K562 (cell line): Measurements from ENCODE around the gene SEMA6B. TPM values are rescaled to one million over a fixed set of nuclear protein-coding genes. Genes with fewer than 3 reads are reported as not detected.

Source experiments
- DNMT1 ChIP-seq: fragments of 450-650 bp; IDR thresholded peaks from 2 replicates; pipeline ENCODE4 v1.6.1; 2016; ENCODE audit warnings: antibody characterized with exemption, mild to moderate bottlenecking
- FIP1L1 ChIP-seq: fragments of 200-400 bp; formaldehyde crosslinking; IDR thresholded peaks from 2 replicates; pipeline ENCODE4 v1.6.1; 2018; ENCODE audit warnings: mild to moderate bottlenecking, low read depth, low read length; ENCODE audit not compliant: poor library complexity, severe bottlenecking
- MAFK ChIP-seq: IDR thresholded peaks from 2 replicates; pipeline ENCODE4 v1.6.1; 2011; ENCODE audit warnings: low read length, improper control_type of control experiment
- MYC ChIP-seq, 2 experiments: fragments of 250-450 bp in 1 of 2; sonication (Bioruptor Pico) in 1 of 2; IDR thresholded peaks; 2 replicates each; pipeline versions ENCODE4 v1.5.1 to v1.6.1; 2012 to 2021; ENCODE audit warnings: low read depth in 2 of 2, borderline replicate concordance in 1 of 2, improper control_type of control experiment in 1 of 2, low read length in 1 of 2, mild to moderate bottlenecking in 1 of 2, moderate library complexity in 1 of 2
- PCBP1 ChIP-seq: fragments of 200-400 bp; formaldehyde crosslinking; IDR thresholded peaks from 2 replicates; pipeline ENCODE4 v1.6.1; 2018; ENCODE audit warnings: mild to moderate bottlenecking, low read depth, low read length; ENCODE audit not compliant: poor library complexity, severe bottlenecking
- RCOR1 ChIP-seq, 2 experiments: IDR thresholded peaks; 2 replicates each; pipeline ENCODE4 v1.6.1; 2012; ENCODE audit warnings: low read depth in 2 of 2, low read length in 2 of 2, borderline replicate concordance in 1 of 2, improper control_type of control experiment in 1 of 2
- ZFP36 ChIP-seq: fragments of 150-350 bp; IDR thresholded peaks from 2 replicates; pipeline ENCODE4 v1.6.1; 2018; ENCODE audit warnings: low read length, low read depth; ENCODE audit not compliant: partially characterized antibody
- polyA plus RNA-seq, 8 experiments: library from polyadenylated mRNA; depleted of rRNA in 4 of 8; stranded (reverse) in 5 of 8; unstranded in 3 of 8; fragments of >200 nt; fragmentation: Nextera tagmentation in 2 of 8; fragmentation: Illumina TruSeq in 1 of 8; extraction: Ambion mirVana in 2 of 8; extraction: Trizol in 1 of 8; gene quantifications; 2 replicates each; pipeline versions ENCODE4 v1.2.1 to v1.2.3, GENCODE V29; 2011 to 2014; ENCODE audit warnings: inconsistent platforms in 1 of 8, missing spikeins in 1 of 8
- total RNA-seq, 7 experiments: library from RNA; depleted of rRNA in 6 of 7; stranded (reverse); fragments of >200 nt in 6 of 7; fragmentation: Illumina TruSeq in 2 of 7; extraction: Trizol in 2 of 7; gene quantifications; 2 replicates each; pipeline versions ENCODE4 v1.2.1 to v1.2.3, GENCODE V29; 2011 to 2021; ENCODE audit warnings: low replicate concordance in 1 of 7
- TF ChIP-seq, protein P1 (sequence below), 2 experiments: IDR thresholded peaks; 2 replicates each; pipeline ENCODE4 v1.6.1; 2011; ENCODE audit warnings: borderline replicate concordance in 1 of 2, control low read depth in 1 of 2, low read depth in 1 of 2, low read length in 1 of 2, mild to moderate bottlenecking in 1 of 2, mixed read lengths in 1 of 2, moderate library complexity in 1 of 2; ENCODE audit not compliant: insufficient read depth in 1 of 2, insufficient read length in 1 of 2, poor library complexity in 1 of 2, severe bottlenecking in 1 of 2; ENCODE audit errors: extremely low read depth in 1 of 2
- TF ChIP-seq, protein P2 (sequence below): conservative IDR thresholded peaks from 2 replicates; pipeline ENCODE4 v1.6.1; 2011; ENCODE audit warnings: low read depth, mild to moderate bottlenecking, low read length; ENCODE audit not compliant: control insufficient read depth
- TF ChIP-seq, protein P3 (sequence below): IDR thresholded peaks from 2 replicates; pipeline ENCODE4 v1.6.1; 2011; ENCODE audit warnings: borderline replicate concordance, low read depth, mild to moderate bottlenecking, moderate library complexity, low read length; ENCODE audit not compliant: insufficient read depth, poor library complexity, severe bottlenecking
- TF ChIP-seq, protein P4 (sequence below): sonication (generic); formaldehyde crosslinking; IDR thresholded peaks from 2 replicates; pipeline ENCODE4 v1.5.0; 2020; ENCODE audit warnings: missing genetic modification reagents
- TF ChIP-seq, protein P5 (sequence below): fragments of 450-650 bp; IDR thresholded peaks from 2 replicates; pipeline ENCODE4 v1.6.1; 2016; ENCODE audit warnings: antibody characterized with exemption
- TF ChIP-seq, protein P6 (sequence below): sonication (generic); formaldehyde crosslinking; IDR thresholded peaks from 2 replicates; pipeline ENCODE4 v1.8.0; 2022; ENCODE audit warnings: missing genetic modification reagents, mild to moderate bottlenecking, moderate library complexity, borderline replicate concordance

The SEMA6B gene
- total and polyA plus RNA-seq, 9 of the 15 experiments (the other 6 are each of a cell fraction or from before 2014, with no cell fraction given): 0.65 to 4.6 (median 2.5) TPM; not detected in 2

DNA sequence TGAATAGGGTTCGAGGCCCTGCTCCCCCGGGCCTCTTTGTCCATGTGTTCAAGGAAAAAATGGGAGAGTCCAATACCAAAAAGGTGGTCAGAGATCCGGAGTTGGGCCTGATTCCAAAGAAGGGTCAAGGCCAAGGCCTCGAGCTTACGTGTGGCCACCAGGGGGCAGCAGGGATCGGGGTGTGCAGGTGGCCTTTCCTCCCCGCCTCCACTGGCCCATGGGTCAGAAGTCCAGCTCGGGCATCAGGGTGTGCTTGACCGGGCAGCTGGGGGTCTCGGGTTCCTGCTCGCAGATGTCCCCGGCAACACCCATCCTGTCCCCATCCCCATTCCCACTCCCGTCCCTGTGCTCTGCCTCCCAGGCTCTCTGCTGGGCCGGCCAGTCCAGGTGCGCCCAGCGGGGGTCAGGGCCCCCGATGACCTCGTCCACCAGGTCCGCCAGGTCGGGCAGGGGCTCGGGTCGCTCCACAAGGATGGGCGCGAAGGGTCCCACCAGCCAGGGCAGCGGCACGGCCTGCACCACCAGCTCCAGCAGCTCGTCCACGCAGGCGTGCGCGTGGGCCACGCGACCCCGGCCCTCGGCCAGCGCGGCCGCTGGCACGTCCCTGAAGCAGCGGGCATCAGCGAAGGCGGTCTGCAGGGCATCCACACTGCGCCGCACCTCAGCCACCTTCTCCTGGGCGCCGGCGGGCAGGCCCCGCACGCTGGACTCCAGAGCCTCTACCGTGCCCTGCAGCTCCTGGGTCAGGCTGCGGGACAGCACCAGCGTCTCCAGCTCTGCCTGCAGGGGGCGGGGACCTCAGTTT, 36.0 kb downstream of the SEMA6B start (continued):
- TF ChIP-seq MYC (IDR thresholded peaks at IDR 0.05; ENCODE audit: low read depth, low read length): 0 out of 2 replicates have a peak, but pooled peaks have one; percentile 34
- TF ChIP-seq MYC (CRISPR knock-in tag; IDR thresholded peaks at IDR 0.05; ENCODE audit: borderline replicate concordance, low read depth): no peak
- TF ChIP-seq, protein P1, sequence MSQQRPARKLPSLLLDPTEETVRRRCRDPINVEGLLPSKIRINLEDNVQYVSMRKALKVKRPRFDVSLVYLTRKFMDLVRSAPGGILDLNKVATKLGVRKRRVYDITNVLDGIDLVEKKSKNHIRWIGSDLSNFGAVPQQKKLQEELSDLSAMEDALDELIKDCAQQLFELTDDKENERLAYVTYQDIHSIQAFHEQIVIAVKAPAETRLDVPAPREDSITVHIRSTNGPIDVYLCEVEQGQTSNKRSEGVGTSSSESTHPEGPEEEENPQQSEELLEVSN (IDR thresholded peaks at IDR 0.05; ENCODE audit: borderline replicate concordance in 1 of 2, extremely low read depth in 1 of 2, insufficient read depth in 1 of 2, insufficient read length in 1 of 2, low read depth in 1 of 2, low read length in 1 of 2, poor library complexity in 1 of 2, severe bottlenecking in 1 of 2): peak in 1 of 2 experiments; percentile 58
- TF ChIP-seq, protein P2, sequence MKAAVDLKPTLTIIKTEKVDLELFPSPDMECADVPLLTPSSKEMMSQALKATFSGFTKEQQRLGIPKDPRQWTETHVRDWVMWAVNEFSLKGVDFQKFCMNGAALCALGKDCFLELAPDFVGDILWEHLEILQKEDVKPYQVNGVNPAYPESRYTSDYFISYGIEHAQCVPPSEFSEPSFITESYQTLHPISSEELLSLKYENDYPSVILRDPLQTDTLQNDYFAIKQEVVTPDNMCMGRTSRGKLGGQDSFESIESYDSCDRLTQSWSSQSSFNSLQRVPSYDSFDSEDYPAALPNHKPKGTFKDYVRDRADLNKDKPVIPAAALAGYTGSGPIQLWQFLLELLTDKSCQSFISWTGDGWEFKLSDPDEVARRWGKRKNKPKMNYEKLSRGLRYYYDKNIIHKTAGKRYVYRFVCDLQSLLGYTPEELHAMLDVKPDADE: 0 out of 2 replicates have a peak, but pooled peaks have one; percentile 33
- no peak for TF ChIP-seq FIP1L1
- TF ChIP-seq PCBP1: peak; percentile 52
- 0 out of 4 replicates have a peak, but pooled peaks of 1 of the 2 experiments have one; percentile 21 for TF ChIP-seq RCOR1 (IDR thresholded peaks at IDR 0.05; ENCODE audit: borderline replicate concordance in 1 of 2, low read depth in 2 of 2, low read length in 2 of 2)
- TF ChIP-seq ZFP36: peak; percentile 13
- TF ChIP-seq MAFK: 0 out of 2 replicates have a peak, but pooled peaks have one; percentile 2
- TF ChIP-seq DNMT1: no peak
- TF ChIP-seq, protein P3, sequence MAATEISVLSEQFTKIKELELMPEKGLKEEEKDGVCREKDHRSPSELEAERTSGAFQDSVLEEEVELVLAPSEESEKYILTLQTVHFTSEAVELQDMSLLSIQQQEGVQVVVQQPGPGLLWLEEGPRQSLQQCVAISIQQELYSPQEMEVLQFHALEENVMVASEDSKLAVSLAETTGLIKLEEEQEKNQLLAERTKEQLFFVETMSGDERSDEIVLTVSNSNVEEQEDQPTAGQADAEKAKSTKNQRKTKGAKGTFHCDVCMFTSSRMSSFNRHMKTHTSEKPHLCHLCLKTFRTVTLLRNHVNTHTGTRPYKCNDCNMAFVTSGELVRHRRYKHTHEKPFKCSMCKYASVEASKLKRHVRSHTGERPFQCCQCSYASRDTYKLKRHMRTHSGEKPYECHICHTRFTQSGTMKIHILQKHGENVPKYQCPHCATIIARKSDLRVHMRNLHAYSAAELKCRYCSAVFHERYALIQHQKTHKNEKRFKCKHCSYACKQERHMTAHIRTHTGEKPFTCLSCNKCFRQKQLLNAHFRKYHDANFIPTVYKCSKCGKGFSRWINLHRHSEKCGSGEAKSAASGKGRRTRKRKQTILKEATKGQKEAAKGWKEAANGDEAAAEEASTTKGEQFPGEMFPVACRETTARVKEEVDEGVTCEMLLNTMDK: peak; percentile 71
- TF ChIP-seq, protein P4, sequence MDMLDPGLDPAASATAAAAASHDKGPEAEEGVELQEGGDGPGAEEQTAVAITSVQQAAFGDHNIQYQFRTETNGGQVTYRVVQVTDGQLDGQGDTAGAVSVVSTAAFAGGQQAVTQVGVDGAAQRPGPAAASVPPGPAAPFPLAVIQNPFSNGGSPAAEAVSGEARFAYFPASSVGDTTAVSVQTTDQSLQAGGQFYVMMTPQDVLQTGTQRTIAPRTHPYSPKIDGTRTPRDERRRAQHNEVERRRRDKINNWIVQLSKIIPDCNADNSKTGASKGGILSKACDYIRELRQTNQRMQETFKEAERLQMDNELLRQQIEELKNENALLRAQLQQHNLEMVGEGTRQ (CRISPR knock-in tag): no peak
- TF ChIP-seq, protein P5, sequence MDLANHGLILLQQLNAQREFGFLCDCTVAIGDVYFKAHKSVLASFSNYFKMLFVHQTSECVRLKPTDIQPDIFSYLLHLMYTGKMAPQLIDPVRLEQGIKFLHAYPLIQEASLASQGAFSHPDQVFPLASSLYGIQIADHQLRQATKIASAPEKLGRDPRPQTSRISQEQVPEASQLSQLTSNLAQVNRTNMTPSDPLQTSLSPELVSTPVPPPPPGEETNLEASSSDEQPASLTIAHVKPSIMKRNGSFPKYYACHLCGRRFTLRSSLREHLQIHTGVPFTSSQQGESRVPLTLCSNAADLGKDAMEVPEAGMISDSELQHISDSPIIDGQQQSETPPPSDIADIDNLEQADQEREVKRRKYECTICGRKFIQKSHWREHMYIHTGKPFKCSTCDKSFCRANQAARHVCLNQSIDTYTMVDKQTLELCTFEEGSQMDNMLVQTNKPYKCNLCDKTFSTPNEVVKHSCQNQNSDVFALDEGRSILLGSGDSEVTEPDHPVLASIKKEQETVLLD: peak; percentile 30; the same call in 1 of the 2 replicates
- TF ChIP-seq, protein P6, sequence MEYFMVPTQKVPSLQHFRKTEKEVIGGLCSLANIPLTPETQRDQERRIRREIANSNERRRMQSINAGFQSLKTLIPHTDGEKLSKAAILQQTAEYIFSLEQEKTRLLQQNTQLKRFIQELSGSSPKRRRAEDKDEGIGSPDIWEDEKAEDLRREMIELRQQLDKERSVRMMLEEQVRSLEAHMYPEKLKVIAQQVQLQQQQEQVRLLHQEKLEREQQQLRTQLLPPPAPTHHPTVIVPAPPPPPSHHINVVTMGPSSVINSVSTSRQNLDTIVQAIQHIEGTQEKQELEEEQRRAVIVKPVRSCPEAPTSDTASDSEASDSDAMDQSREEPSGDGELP (CRISPR knock-in tag): peak; percentile 28; the same call in 1 of the 2 replicates
